Measurements from ENCODE around the gene GALM.

Gene GALM

GRCh38 chr2:38649176-38649728 lies 16.7 kb upstream of the GALM start:
- no peak for DNase-seq

- DNase-seq = no peak
These were observed 15.9 kb upstream of the GALM start for GRCh38 chr2:38650012-38650411.

GRCh38 chr2:38650717-38651116 lies 15.2 kb upstream of the GALM start:
- no peak for DNase-seq

GRCh38 chr2:38652431-38653273 lies 13.3 kb upstream of the GALM start:
- DNase-seq = no peak

GRCh38 chr2:38653380-38653714 lies 12.6 kb upstream of the GALM start:
- DNase-seq = no peak

GRCh38 chr2:38653715-38654527 lies 12.0 kb upstream of the GALM start:
- DNase-seq = no peak

- DNase-seq = peak in 1 of 56 donors; percentile 11
These were observed 11.2 kb upstream of the GALM start for GRCh38 chr2:38654528-38655381.

- no peak for DNase-seq
These were observed 10.5 kb upstream of the GALM start for GRCh38 chr2:38655441-38655840.

- no peak for DNase-seq
These were observed 8.9 kb upstream of the GALM start for GRCh38 chr2:38656866-38657480.

GRCh38 chr2:38658613-38659012 lies 7.3 kb upstream of the GALM start:
- DNase-seq = no peak

- DNase-seq = no peak
These were observed 6.8 kb upstream of the GALM start for GRCh38 chr2:38659115-38659514.

GRCh38 chr2:38660282-38660681 lies 5.6 kb upstream of the GALM start:
- no peak for DNase-seq

GRCh38 chr2:38661306-38661705 lies 4.6 kb upstream of the GALM start:
- no peak for DNase-seq

- DNase-seq = peak in 1 of 56 donors; percentile 5
These were observed 619 bp downstream of the GALM start for GRCh38 chr2:38666556-38666910.

- DNase-seq = no peak
These were observed 2.2 kb downstream of the GALM start for GRCh38 chr2:38668092-38668491.

- DNase-seq = no peak
These were observed 3.0 kb downstream of the GALM start for GRCh38 chr2:38668779-38669479.

GRCh38 chr2:38671303-38671702 lies 5.4 kb downstream of the GALM start:
- DNase-seq = no peak

- no peak for DNase-seq
These were observed 6.0 kb downstream of the GALM start for GRCh38 chr2:38671946-38672345.

GRCh38 chr2:38672445-38673391 lies 6.8 kb downstream of the GALM start:
- DNase-seq = no peak
